ENCODE results near the gene OSER1. TPM values are rescaled to one million over a fixed set of nuclear protein-coding genes. Genes with fewer than 3 reads are reported as not detected.

Gene OSER1
- total RNA-seq, 1 donor from 2014 or later, result 38.5 TPM

Other genes starting within 250 kb of the OSER1 start
- gene JPH2, start 23.6 kb downstream of the OSER1 start, total RNA-seq, result under 0.01 TPM in 1 of 2 replicates, not detected in the other
- not detected in 2 replicates for gene GDAP1L1, start 36.5 kb upstream of the OSER1 start, total RNA-seq
- gene FITM2, start 100.4 kb upstream of the OSER1 start, total RNA-seq, result 4.1 and 7.3 TPM in 2 replicates
- gene R3HDML, start 126.3 kb upstream of the OSER1 start, total RNA-seq, result not detected in 2 replicates
- not detected in 2 replicates for gene HNF4A, start 144.9 kb upstream of the OSER1 start, total RNA-seq